ENCODE data around the gene RPL13A.

GRCh38 chr19:49442354-49442753 lies 45.1 kb upstream of the RPL13A start:
- TF ChIP-seq GATA2 (IDR thresholded peaks at IDR 0.05; ENCODE audit: low read depth, low read length) (no peak), GATA3 (IDR thresholded peaks at IDR 0.05; ENCODE audit: low read depth, low read length) (no peak)
